ENCODE measurements around the gene ANKHD1. TPM values are rescaled to one million over a fixed set of nuclear protein-coding genes. Genes with fewer than 3 reads are reported as not detected.
A peak's percentile ranks its signal among the peaks of the same experiment; 100 is the strongest.

The ANKHD1 gene
- total and polyA plus RNA-seq, 12 donors, result 58.2 to 141 (median 99.2) TPM

- 91 to 100% (median 95%) methylated on average over 1 of the region's 1 CpG for WGBS, 4 donors
- TF ChIP-seq POLR2A (IDR thresholded peaks at IDR 0.05), result no peak
- TF ChIP-seq CTCF (IDR thresholded peaks at IDR 0.05), result no peak
- no peak for DNase-seq
- Histone ChIP-seq H3K27ac (peak overlapping the region in 1 of 5 donors; percentile 64), H3K4me3 (no peak overlapping the region), H3K9me3 (replicated peaks in 1 of 3) (no peaks in the 10 kb centered on the region), H3K36me3 (replicated peaks in 1 of 2) (no peaks in the 10 kb centered on the region), H3K4me1 (replicated peaks in 1 of 2) (peaks cover 0 to 32% of the 10 kb centered on the region in 2 donors), H3K27me3 (no peaks in the 10 kb centered on the region)
- intact Hi-C loops (cut with DNase I), result no loop called here
Observed at GRCh38 chr5:140587495-140587894, 185.9 kb downstream of the ANKHD1 start.

- Histone ChIP-seq H3K27ac (peak overlapping the region; percentile 32 to 74 (median 54)), H3K4me3 (peak overlapping the region in 1 of 4 donors; percentile 17), H3K36me3 (replicated peaks in 1 of 2) (no peaks in the 10 kb centered on the region), H3K4me1 (replicated peaks in 1 of 2) (peaks cover 0 to 32% of the 10 kb centered on the region in 2 donors), H3K27me3 (no peaks in the 10 kb centered on the region), H3K9me3 (replicated peaks in 1 of 3) (no peaks in the 10 kb centered on the region)
- intact Hi-C loops (cut with DNase I), result no loop called here
- WGBS, 4 donors, result 28 to 45% (median 38%) methylated on average over 5 of the region's 5 CpGs
- DNase-seq, result peak in 1 of 7 donors; percentile 51
- TF ChIP-seq CTCF (IDR thresholded peaks at IDR 0.05) (no peak), POLR2A (IDR thresholded peaks at IDR 0.05) (no peak)
Observed at GRCh38 chr5:140588311-140589070, 186.9 kb downstream of the ANKHD1 start.

Small RNA genes within 50 kb of the gene (microRNA-seq; reads per million reads assigned to microRNA genes)
- 0 reads per million in 3 donors for gene MIR6831

Small RNA genes within 50 kb of the gene (small RNA-seq; reads per million reads assigned to genes)
- 0 reads per million in 2 donors for gene RF00279
- gene RF00443, result 0 reads per million in 2 donors
- 0 reads per million in 2 donors for gene RNU4-14P

Other genes with a start within 250 kb of the ANKHD1 start
- gene CYSTM1, start 226.6 kb upstream of the ANKHD1 start, total RNA-seq, result 100 to 1,000 TPM in 8 of 9 donors, 10 to 100 TPM in 1; 42.6 to 605 (median 180) TPM
- gene CYSTM1, start 226.6 kb upstream of the ANKHD1 start, polyA plus RNA-seq, result 100 to 1,000 TPM; 126 to 188 (median 152) TPM
- 100 to 1,000 TPM in 2 of 9 donors, 10 to 100 TPM in 7; 49.1 to 194 (median 77.1) TPM for gene PFDN1, start 98.7 kb upstream of the ANKHD1 start, total RNA-seq
- 100 to 1,000 TPM in 1 of 3 donors, 10 to 100 TPM in 2; 68.1 to 130 (median 97.5) TPM for gene PFDN1, start 98.7 kb upstream of the ANKHD1 start, polyA plus RNA-seq
- 1 to 10 TPM in 8 of 9 donors, under 1 TPM in 1; 0.54 to 9.8 (median 4.7) TPM for gene HBEGF, start 55.2 kb upstream of the ANKHD1 start, total RNA-seq
- gene HBEGF, start 55.2 kb upstream of the ANKHD1 start, polyA plus RNA-seq, result 1 to 10 TPM; 3.0 to 6.2 (median 5.6) TPM
- not detected for gene SLC4A9, start 41.6 kb upstream of the ANKHD1 start, total RNA-seq
- under 1 TPM in 2 of 3 donors, not detected in 1; 0.13 to 0.32 TPM for gene SLC4A9, start 41.6 kb upstream of the ANKHD1 start, polyA plus RNA-seq
- 10 to 100 TPM in 7 of 9 donors, 1 to 10 TPM in 2; 5.9 to 80.5 (median 40.0) TPM for gene EIF4EBP3, start 145.8 kb downstream of the ANKHD1 start, total RNA-seq
- 100 to 1,000 TPM in 2 of 3 donors, 1 to 10 TPM in 1; 7.9 to 158 (median 121) TPM for gene EIF4EBP3, start 145.8 kb downstream of the ANKHD1 start, polyA plus RNA-seq
- gene SRA1, start 155.6 kb downstream of the ANKHD1 start, total RNA-seq, result 100 to 1,000 TPM in 1 of 9 donors, 10 to 100 TPM in 8; 31.3 to 156 (median 46.0) TPM
- gene SRA1, start 155.6 kb downstream of the ANKHD1 start, polyA plus RNA-seq, result 100 to 1,000 TPM in 2 of 3 donors, 10 to 100 TPM in 1; 96.3 to 115 (median 101) TPM
- gene APBB3, start 162.8 kb downstream of the ANKHD1 start, total RNA-seq, result 10 to 100 TPM; 14.0 to 61.2 (median 35.5) TPM
- gene APBB3, start 162.8 kb downstream of the ANKHD1 start, polyA plus RNA-seq, result 100 to 1,000 TPM in 2 of 3 donors, 10 to 100 TPM in 1; 25.6 to 163 (median 142) TPM
- 100 to 1,000 TPM in 3 of 9 donors, 10 to 100 TPM in 6; 17.3 to 133 (median 82.8) TPM for gene SLC35A4, start 163.0 kb downstream of the ANKHD1 start, total RNA-seq
- 100 to 1,000 TPM in 1 of 3 donors, 10 to 100 TPM in 2; 42.1 to 135 (median 45.0) TPM for gene SLC35A4, start 163.0 kb downstream of the ANKHD1 start, polyA plus RNA-seq
- 100 to 1,000 TPM in 8 of 9 donors, 1 to 10 TPM in 1; 9.8 to 885 (median 316) TPM for gene CD14, start 231.3 kb downstream of the ANKHD1 start, total RNA-seq
- 100 to 1,000 TPM in 2 of 3 donors, 10 to 100 TPM in 1; 13.9 to 252 (median 101) TPM for gene CD14, start 231.3 kb downstream of the ANKHD1 start, polyA plus RNA-seq
- gene TMCO6, start 237.6 kb downstream of the ANKHD1 start, total RNA-seq, result 100 to 1,000 TPM in 1 of 9 donors, 10 to 100 TPM in 7, 1 to 10 TPM in 1; 6.6 to 348 (median 29.5) TPM
- gene TMCO6, start 237.6 kb downstream of the ANKHD1 start, polyA plus RNA-seq, result 10 to 100 TPM in 2 of 3 donors, 1 to 10 TPM in 1; 5.6 to 44.7 (median 25.3) TPM
- gene NDUFA2, start 245.8 kb downstream of the ANKHD1 start, total RNA-seq, result 100 to 1,000 TPM in 8 of 9 donors, 10 to 100 TPM in 1; 98.1 to 139 (median 115) TPM
- gene NDUFA2, start 245.8 kb downstream of the ANKHD1 start, polyA plus RNA-seq, result 100 to 1,000 TPM in 2 of 3 donors, 10 to 100 TPM in 1; 65.6 to 573 (median 367) TPM
- 100 to 1,000 TPM in 4 of 9 donors, 10 to 100 TPM in 5; 65.7 to 478 (median 83.3) TPM for gene IK, start 246.0 kb downstream of the ANKHD1 start, total RNA-seq
- 100 to 1,000 TPM in 1 of 3 donors, 10 to 100 TPM in 2; 65.5 to 153 (median 97.5) TPM for gene IK, start 246.0 kb downstream of the ANKHD1 start, polyA plus RNA-seq